H1 (cell line): Measurements from ENCODE around the gene MATN1. TPM values are rescaled to one million over a fixed set of nuclear protein-coding genes. Genes with fewer than 3 reads are reported as not detected.

Source experiments
- ATF3 ChIP-seq: IDR thresholded peaks from 2 replicates; pipeline ENCODE4 v1.6.1; 2011; ENCODE audit warnings: low read depth, mild to moderate bottlenecking, low read length; ENCODE audit not compliant: insufficient read depth
- CHD1 ChIP-seq: IDR thresholded peaks from 2 replicates; pipeline ENCODE4 v1.6.1; 2012; ENCODE audit warnings: low read depth, low read length, improper control_type of control experiment
- CREB1 ChIP-seq: IDR thresholded peaks from 2 replicates; pipeline ENCODE4 v1.6.1; 2012; ENCODE audit warnings: inconsistent platforms
- CTCF ChIP-seq, 3 experiments: IDR thresholded peaks; 1 replicate in 2 of 3; 2 replicates in 1 of 3; pipeline versions ENCODE4 v1.5.1 to v1.6.1; 2011; ENCODE audit warnings: low read length in 3 of 3, mild to moderate bottlenecking in 3 of 3, inconsistent platforms in 2 of 3, low read depth in 1 of 3, moderate library complexity in 1 of 3; ENCODE audit not compliant: insufficient read depth in 1 of 3; ENCODE audit errors: control extremely low read depth in 1 of 3
- E2F6 ChIP-seq: IDR thresholded peaks from 2 replicates; pipeline ENCODE4 v1.6.1; 2012; ENCODE audit warnings: inconsistent platforms
- GTF2F1 ChIP-seq: IDR thresholded peaks from 2 replicates; pipeline ENCODE4 v1.6.1; 2012; ENCODE audit warnings: low read depth, low read length, improper control_type of control experiment, borderline replicate concordance
- HDAC2 ChIP-seq, 2 experiments: fragments of 300-600 bp in 1 of 2; sonication (generic) in 1 of 2; IDR thresholded peaks; 2 replicates each; pipeline ENCODE4 v1.6.1; 2011 to 2012; ENCODE audit warnings: low read depth in 2 of 2, low read length in 2 of 2, mild to moderate bottlenecking in 2 of 2, moderate library complexity in 2 of 2, borderline replicate concordance in 1 of 2, inconsistent platforms in 1 of 2
- PHF8 ChIP-seq: fragments of 200-600 bp; sonication (generic); conservative IDR thresholded peaks from 2 replicates; pipeline ENCODE4 v1.7.1; 2012; ENCODE audit warnings: low read depth, mild to moderate bottlenecking, inconsistent platforms, low read length, moderate library complexity
- RBBP5 ChIP-seq: IDR thresholded peaks from 2 replicates; pipeline ENCODE4 v1.7.1; 2012; ENCODE audit warnings: low read depth, mild to moderate bottlenecking, inconsistent platforms, low read length, moderate library complexity, borderline replicate concordance
- RNF2 ChIP-seq: fragments of 200-900, 300-1000 bp; sonication (generic); IDR thresholded peaks from 2 replicates; pipeline ENCODE4 v1.7.1; 2016; ENCODE audit warnings: borderline replicate concordance, low read depth, mild to moderate bottlenecking, antibody characterized with exemption, low read length; ENCODE audit not compliant: poor library complexity, severe bottlenecking; ENCODE audit errors: missing control alignments
- SP1 ChIP-seq: IDR thresholded peaks from 2 replicates; pipeline ENCODE4 v1.6.1; 2011; ENCODE audit warnings: low read depth, low read length
- SP2 ChIP-seq: IDR thresholded peaks from 2 replicates; pipeline ENCODE4 v1.6.1; 2012; ENCODE audit warnings: mild to moderate bottlenecking, low read length, inconsistent platforms
- TBP ChIP-seq: IDR thresholded peaks from 2 replicates; pipeline ENCODE4 v1.6.1; 2011; ENCODE audit warnings: low read depth, low read length, improper control_type of control experiment
- ZNF274 ChIP-seq: IDR thresholded peaks from 2 replicates; pipeline ENCODE4 v1.7.0; 2012; ENCODE audit warnings: low read length, borderline replicate concordance; ENCODE audit errors: extremely low read depth
- polyA plus RNA-seq, 7 experiments: library from polyadenylated mRNA; depleted of rRNA in 3 of 7; stranded (reverse) in 5 of 7; unstranded in 2 of 7; fragments of >200 nt in 5 of 7; fragments of 200-250 nt in 2 of 7; gene quantifications; 1 replicate in 5 of 7; 2 replicates in 1 of 7; 4 replicates in 1 of 7; pipeline versions ENCODE4 v1.2.1 to v1.2.3, GENCODE V29; 2011 to 2013; ENCODE audit warnings: missing spikeins in 2 of 7, mixed read lengths in 2 of 7
- total RNA-seq: library from RNA; stranded (reverse); fragmentation: NEBNext Ultra II Directional; extraction: Animal tissue kit (Norgen Biotek cat#: 25700); gene quantifications from 2 replicates; pipeline ENCODE4 v1.2.1, GENCODE V29; 2021
- TF ChIP-seq, protein P1 (sequence below): IDR thresholded peaks from 2 replicates; pipeline ENCODE4 v1.6.1; 2012; ENCODE audit warnings: inconsistent platforms

Gene MATN1
- total and polyA plus RNA-seq, 2 of the 8 experiments (the other 6 are each of a cell fraction or from before 2014, with no cell fraction given) = 0.12 to 0.28 TPM

DNA sequence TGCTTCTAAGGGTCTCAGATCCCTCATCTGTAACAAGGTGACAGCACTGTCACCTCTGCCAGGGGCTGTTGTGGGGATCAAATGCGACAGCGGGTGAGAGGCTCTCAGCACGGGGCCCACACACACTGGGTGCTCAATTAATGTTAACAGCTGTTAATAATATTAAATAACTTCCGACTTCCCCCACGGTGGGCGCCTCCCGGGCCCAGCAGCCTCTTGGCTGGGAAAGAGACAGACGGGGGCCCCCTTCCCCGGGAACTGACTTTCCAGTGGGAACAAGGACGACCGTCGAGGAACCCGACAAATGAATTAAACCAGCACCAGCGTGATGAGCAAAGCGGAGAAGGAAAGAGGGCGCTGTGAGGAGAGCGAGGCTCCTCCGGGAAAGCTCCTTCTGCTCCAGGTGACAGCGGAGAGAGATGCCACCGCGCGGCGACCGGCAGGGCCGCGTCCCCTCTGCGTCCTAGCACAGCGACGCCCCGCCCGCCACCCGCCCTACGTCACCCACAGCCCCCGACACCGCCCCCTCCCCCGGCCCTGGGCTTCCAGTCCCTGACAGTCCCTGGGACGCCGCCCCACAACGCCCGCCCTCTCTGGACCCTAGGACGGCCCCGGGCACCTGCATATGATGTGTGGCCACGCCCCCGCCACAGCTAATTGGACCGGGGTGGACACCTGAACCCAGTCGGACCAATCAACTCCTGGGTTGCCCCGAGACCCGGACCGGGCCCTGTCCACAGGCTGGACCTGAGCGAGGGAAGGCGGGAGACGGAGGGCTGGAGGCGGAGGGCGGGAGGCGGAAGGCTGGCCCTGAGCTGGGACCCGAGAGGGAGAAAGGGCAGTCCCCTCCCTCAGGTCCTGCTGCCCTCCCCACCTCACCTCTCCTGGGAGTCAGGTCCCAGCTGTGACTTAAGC, 38.2 kb downstream of the MATN1 start (continued):
- TF ChIP-seq CTCF (IDR thresholded peaks at IDR 0.05; ENCODE audit: control extremely low read depth in 1 of 3, insufficient read depth in 1 of 3, low read depth in 1 of 3, low read length in 3 of 3) = peak; percentile 40 to 51 (median 49); a peak in 3 of 4 replicates
- no peak for TF ChIP-seq GTF2F1
- no peak for TF ChIP-seq ATF3
- no peak for TF ChIP-seq RNF2
- TF ChIP-seq RBBP5 = 0 out of 2 replicates have a peak, but pooled peaks have one; percentile 38
- no peak for TF ChIP-seq HDAC2 (IDR thresholded peaks at IDR 0.05; ENCODE audit: borderline replicate concordance in 1 of 2, low read depth in 2 of 2, low read length in 2 of 2)
- TF ChIP-seq SP2 = no peak
- TF ChIP-seq CREB1 = peak; percentile 86
- TF ChIP-seq PHF8 = no peak; the same call in 1 of the 2 replicates
- peak; percentile 76; the same call in 1 of the 2 replicates for TF ChIP-seq SP1
- peak; percentile 62 for TF ChIP-seq E2F6
- no peak for TF ChIP-seq CHD1
- TF ChIP-seq ZNF274 = no peak
- peak; percentile 27; the same call in 1 of the 2 replicates for TF ChIP-seq TBP
- TF ChIP-seq, protein P1, sequence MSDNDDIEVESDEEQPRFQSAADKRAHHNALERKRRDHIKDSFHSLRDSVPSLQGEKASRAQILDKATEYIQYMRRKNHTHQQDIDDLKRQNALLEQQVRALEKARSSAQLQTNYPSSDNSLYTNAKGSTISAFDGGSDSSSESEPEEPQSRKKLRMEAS = peak; percentile 43
